H9 (cell line): ENCODE data around the gene GRIK4. TPM values are rescaled to one million over a fixed set of nuclear protein-coding genes. Genes with fewer than 3 reads are reported as not detected.

Source experiments
- DNase-seq: peaks from one replicate; pipeline ENCODE4 v3.0.0-alpha.2; 2017
- H2AFZ ChIP-seq: one replicate; pipeline ENCODE4 v1.6.1; 2013; ENCODE audit warnings: mild to moderate bottlenecking, low read length, control low read depth, moderate library complexity
- H2AK5ac ChIP-seq: 2 replicates; pipeline ENCODE4 v1.6.1; 2013; ENCODE audit warnings: low read length, control low read depth, mixed read lengths; ENCODE audit not compliant: insufficient read length
- H2BK120ac ChIP-seq: one replicate; pipeline ENCODE4 v1.6.1; 2013; ENCODE audit warnings: low read depth, mild to moderate bottlenecking, low read length, control low read depth, inconsistent platforms; ENCODE audit not compliant: poor library complexity, severe bottlenecking
- H2BK12ac ChIP-seq: 2 replicates; pipeline ENCODE4 v1.6.1; 2013; ENCODE audit warnings: low read length, control low read depth, mixed read lengths, low read depth; ENCODE audit not compliant: insufficient read length
- H2BK15ac ChIP-seq: 2 replicates; pipeline ENCODE4 v1.6.1; 2013; ENCODE audit warnings: low read depth, low read length, control low read depth
- H2BK20ac ChIP-seq: one replicate; pipeline ENCODE4 v1.6.1; 2013; ENCODE audit warnings: low read depth, mild to moderate bottlenecking, low read length, control low read depth, inconsistent platforms; ENCODE audit not compliant: poor library complexity, severe bottlenecking
- H2BK5ac ChIP-seq: 2 replicates; pipeline ENCODE4 v1.6.1; 2013; ENCODE audit warnings: low read length, control low read depth, mixed read lengths; ENCODE audit not compliant: insufficient read length
- H3K14ac ChIP-seq: 2 replicates; pipeline ENCODE4 v1.6.1; 2013; ENCODE audit warnings: low read length, control low read depth; ENCODE audit not compliant: insufficient read depth
- H3K18ac ChIP-seq: 2 replicates; pipeline ENCODE4 v1.6.1; 2013; ENCODE audit warnings: low read depth, mild to moderate bottlenecking, mixed read lengths, low read length, control low read depth; ENCODE audit not compliant: insufficient read length
- H3K23ac ChIP-seq: 2 replicates; pipeline ENCODE4 v1.6.1; 2013; ENCODE audit warnings: low read length, control low read depth, mixed read lengths, low read depth; ENCODE audit not compliant: insufficient read length
- H3K23me2 ChIP-seq: 2 replicates; pipeline ENCODE4 v1.6.1; 2013; ENCODE audit warnings: low read depth, mild to moderate bottlenecking, mixed read lengths, low read length, control low read depth; ENCODE audit not compliant: insufficient read length, poor library complexity, severe bottlenecking
- H3K27ac ChIP-seq: 2 replicates; pipeline ENCODE4 v1.5.1; 2013; ENCODE audit warnings: low read length, control low read depth, mixed read lengths, low read depth; ENCODE audit not compliant: insufficient read length
- H3K27me3 ChIP-seq: 2 replicates; pipeline ENCODE4 v1.6.1; 2013; ENCODE audit warnings: low read length, control low read depth, inconsistent platforms; ENCODE audit not compliant: insufficient read depth
- H3K4ac ChIP-seq: 2 replicates; pipeline ENCODE4 v1.6.1; 2013; ENCODE audit warnings: low read depth, mild to moderate bottlenecking, control low read depth, inconsistent platforms, low read length, moderate library complexity
- H3K4me1 ChIP-seq: 2 replicates; pipeline ENCODE4 v1.6.1; 2013; ENCODE audit warnings: low read length, control low read depth, inconsistent platforms; ENCODE audit not compliant: insufficient read depth
- H3K4me2 ChIP-seq: 2 replicates; pipeline ENCODE4 v1.6.1; 2013; ENCODE audit warnings: low read length, control low read depth, mixed read lengths; ENCODE audit not compliant: insufficient read length, insufficient read depth
- H3K56ac ChIP-seq: 2 replicates; pipeline ENCODE4 v1.6.1; 2013; ENCODE audit warnings: low read depth, mild to moderate bottlenecking, mixed read lengths, low read length, control low read depth; ENCODE audit not compliant: insufficient read length
- H3K79me1 ChIP-seq: 2 replicates; pipeline ENCODE4 v1.6.1; 2013; ENCODE audit warnings: low read depth, mild to moderate bottlenecking, moderate library complexity, low read length, control low read depth, inconsistent platforms; ENCODE audit not compliant: insufficient read depth, poor library complexity, severe bottlenecking
- H3K79me2 ChIP-seq: 2 replicates; pipeline ENCODE4 v1.6.1; 2013; ENCODE audit warnings: low read length, control low read depth, inconsistent platforms; ENCODE audit not compliant: insufficient read depth
- H3K9ac ChIP-seq: 2 replicates; pipeline ENCODE4 v1.6.1; 2013; ENCODE audit warnings: low read length, control low read depth, mixed read lengths; ENCODE audit not compliant: insufficient read length; ENCODE audit errors: extremely low read depth
- H3K9me3 ChIP-seq: one replicate; pipeline ENCODE4 v1.6.1; 2013; ENCODE audit warnings: low read depth, low read length, inconsistent platforms; ENCODE audit not compliant: control insufficient read depth
- H3T11ph ChIP-seq: one replicate; pipeline ENCODE4 v1.6.1; 2013; ENCODE audit warnings: mild to moderate bottlenecking, low read length, control low read depth, inconsistent platforms
- H4K20me1 ChIP-seq: one replicate; pipeline ENCODE4 v1.6.1; 2013; ENCODE audit not compliant: control insufficient read depth, insufficient read length, insufficient read depth
- H4K5ac ChIP-seq: 2 replicates; pipeline ENCODE4 v1.6.1; 2013; ENCODE audit warnings: low read depth, mild to moderate bottlenecking, mixed read lengths, low read length, control low read depth; ENCODE audit not compliant: insufficient read length
- H4K8ac ChIP-seq: replicated peaks from 2 replicates; pipeline ENCODE4 v1.6.1; 2013; ENCODE audit warnings: low read length, control low read depth, mixed read lengths, low read depth; ENCODE audit not compliant: insufficient read length
- H4K91ac ChIP-seq: 2 replicates; pipeline ENCODE4 v1.6.1; 2013; ENCODE audit warnings: low read depth, mild to moderate bottlenecking, moderate library complexity, mixed read lengths, low read length, control low read depth; ENCODE audit not compliant: insufficient read length
- H3K27ac Mint-ChIP-seq, 3 experiments: 2 replicates in 2 of 3; 3 replicates in 1 of 3; pipeline ENCODE4 v1.8.0; 2020 to 2021; ENCODE audit warnings: mixed read lengths in 3 of 3, mild to moderate bottlenecking in 1 of 3, moderate library complexity in 1 of 3
- H3K27me3 Mint-ChIP-seq: 2 replicates; pipeline ENCODE4 v1.8.0; 2021; ENCODE audit warnings: low read depth, mild to moderate bottlenecking, moderate library complexity, mixed read lengths
- H3K36me3 Mint-ChIP-seq, 3 experiments: 2 replicates in 2 of 3; 3 replicates in 1 of 3; pipeline ENCODE4 v1.8.0; 2020 to 2021; ENCODE audit warnings: low read depth in 3 of 3, mixed read lengths in 3 of 3; ENCODE audit not compliant: insufficient read depth in 1 of 3
- H3K4me1 Mint-ChIP-seq, 2 experiments: 2 replicates each; pipeline ENCODE4 v1.8.0; 2020; ENCODE audit warnings: mixed read lengths in 2 of 2
- H3K4me3 Mint-ChIP-seq, 2 experiments: 2 replicates in 1 of 2; 3 replicates in 1 of 2; pipeline ENCODE4 v1.8.0; 2020 to 2021; ENCODE audit warnings: mild to moderate bottlenecking in 2 of 2, mixed read lengths in 2 of 2, moderate library complexity in 1 of 2
- H3K9me3 Mint-ChIP-seq, 2 experiments: 2 replicates in 1 of 2; 3 replicates in 1 of 2; pipeline ENCODE4 v1.8.0; 2020; ENCODE audit warnings: mild to moderate bottlenecking in 2 of 2, mixed read lengths in 2 of 2, moderate library complexity in 1 of 2
- WGBS: extraction: QIAGEN DNeasy Blood & Tissue Kit; methylation state at CpG from one replicate; pipeline ENCODE4 v1.1.7; 2013; ENCODE audit warnings: missing lambda C conversion rate, low lambda C conversion rate, mixed read lengths; ENCODE audit not compliant: insufficient read length; ENCODE audit errors: extremely low coverage; 5-methylcytosine and 5-hydroxymethylcytosine counted together
- total RNA-seq: library from RNA; stranded (reverse); gene quantifications from 2 replicates; pipeline ENCODE4 v1.2.1, GENCODE V29; 2021
- TF ChIP-seq, protein P1 (sequence below): fragments of 200-600 bp; sonication (generic); conservative IDR thresholded peaks from 3 replicates; pipeline ENCODE4 v1.8.0; 2021; ENCODE audit warnings: antibody characterized with exemption, mild to moderate bottlenecking

The GRIK4 gene
- total RNA-seq, 1 experiment from 2014 or later: 2.3 TPM

DNA sequence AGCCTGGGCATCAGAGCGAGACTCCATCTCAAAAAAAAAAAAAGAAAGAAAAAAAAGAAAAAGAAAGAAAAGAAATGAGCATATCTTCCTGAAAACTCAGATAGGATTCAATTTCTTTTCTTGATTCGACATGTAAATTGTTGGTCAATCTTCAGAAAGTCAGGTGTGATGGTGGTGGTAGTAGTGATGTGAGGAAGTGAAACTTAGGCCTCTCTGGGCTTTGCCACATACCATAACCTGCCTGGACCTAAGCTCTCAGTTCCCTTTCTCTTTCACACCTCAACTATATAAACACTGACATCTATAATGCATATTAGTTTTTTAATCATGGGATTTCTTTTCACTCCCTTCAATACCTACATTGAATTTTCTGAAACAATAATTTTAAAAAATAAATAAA is 414.4 kb downstream of the GRIK4 start:
- peaks cover 4% of the 10 kb centered on the region; the same call in 1 of the 2 replicates for H3K27me3 Mint-ChIP-seq
- Histone ChIP-seq H2BK20ac (no peak overlapping the region), H3K9ac (no peak overlapping the region), H3K18ac (no peak overlapping the region), H3K4me2 (no peak overlapping the region), H4K20me1 (no peaks in the 10 kb centered on the region), H3K23ac (no peak overlapping the region), H3K4me1 (no peaks in the 10 kb centered on the region), H2BK5ac (no peak overlapping the region), H3T11ph (no peak overlapping the region), H3K27ac (no peak overlapping the region), H3K9me3 (no peaks in the 10 kb centered on the region), H3K56ac (no peak overlapping the region), H2BK120ac (no peak overlapping the region), H3K23me2 (no peaks in the 10 kb centered on the region), H4K5ac (no peak overlapping the region), H3K4ac (no peak overlapping the region), H2BK12ac (no peak overlapping the region), H2AK5ac (no peak overlapping the region), H2BK15ac (no peak overlapping the region), H3K27me3 (no peaks in the 10 kb centered on the region), H3K14ac (no peak overlapping the region), H3K79me2 (no peaks in the 10 kb centered on the region), H4K91ac (no peak overlapping the region), H3K79me1 (no peaks in the 10 kb centered on the region), H2AFZ (no peak overlapping the region), H4K8ac (no peak overlapping the region)
- peaks cover 6% of the 10 kb centered on the region in 2 experiments; a peak in 3 of 4 replicates for H3K4me1 Mint-ChIP-seq
- no peaks in the 10 kb centered on the region for H3K36me3 Mint-ChIP-seq
- no peak overlapping the region for H3K4me3 Mint-ChIP-seq
- no peak overlapping the region for H3K27ac Mint-ChIP-seq
- DNase-seq: no peak
- no CpG with 5 or more reads among the region's 2 CpGs for WGBS
- H3K9me3 Mint-ChIP-seq: no peaks in the 10 kb centered on the region
- TF ChIP-seq, protein P1, sequence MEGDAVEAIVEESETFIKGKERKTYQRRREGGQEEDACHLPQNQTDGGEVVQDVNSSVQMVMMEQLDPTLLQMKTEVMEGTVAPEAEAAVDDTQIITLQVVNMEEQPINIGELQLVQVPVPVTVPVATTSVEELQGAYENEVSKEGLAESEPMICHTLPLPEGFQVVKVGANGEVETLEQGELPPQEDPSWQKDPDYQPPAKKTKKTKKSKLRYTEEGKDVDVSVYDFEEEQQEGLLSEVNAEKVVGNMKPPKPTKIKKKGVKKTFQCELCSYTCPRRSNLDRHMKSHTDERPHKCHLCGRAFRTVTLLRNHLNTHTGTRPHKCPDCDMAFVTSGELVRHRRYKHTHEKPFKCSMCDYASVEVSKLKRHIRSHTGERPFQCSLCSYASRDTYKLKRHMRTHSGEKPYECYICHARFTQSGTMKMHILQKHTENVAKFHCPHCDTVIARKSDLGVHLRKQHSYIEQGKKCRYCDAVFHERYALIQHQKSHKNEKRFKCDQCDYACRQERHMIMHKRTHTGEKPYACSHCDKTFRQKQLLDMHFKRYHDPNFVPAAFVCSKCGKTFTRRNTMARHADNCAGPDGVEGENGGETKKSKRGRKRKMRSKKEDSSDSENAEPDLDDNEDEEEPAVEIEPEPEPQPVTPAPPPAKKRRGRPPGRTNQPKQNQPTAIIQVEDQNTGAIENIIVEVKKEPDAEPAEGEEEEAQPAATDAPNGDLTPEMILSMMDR: no peak
